GM10847 (cell line): ENCODE data around the gene GRB10.

Experiments used
- POLR2A ChIP-seq: IDR thresholded peaks from 2 replicates; pipeline ENCODE4 v1.6.1; 2011; ENCODE audit not compliant: insufficient read length; ENCODE audit errors: extremely low read depth

GRB10 gene

DNA sequence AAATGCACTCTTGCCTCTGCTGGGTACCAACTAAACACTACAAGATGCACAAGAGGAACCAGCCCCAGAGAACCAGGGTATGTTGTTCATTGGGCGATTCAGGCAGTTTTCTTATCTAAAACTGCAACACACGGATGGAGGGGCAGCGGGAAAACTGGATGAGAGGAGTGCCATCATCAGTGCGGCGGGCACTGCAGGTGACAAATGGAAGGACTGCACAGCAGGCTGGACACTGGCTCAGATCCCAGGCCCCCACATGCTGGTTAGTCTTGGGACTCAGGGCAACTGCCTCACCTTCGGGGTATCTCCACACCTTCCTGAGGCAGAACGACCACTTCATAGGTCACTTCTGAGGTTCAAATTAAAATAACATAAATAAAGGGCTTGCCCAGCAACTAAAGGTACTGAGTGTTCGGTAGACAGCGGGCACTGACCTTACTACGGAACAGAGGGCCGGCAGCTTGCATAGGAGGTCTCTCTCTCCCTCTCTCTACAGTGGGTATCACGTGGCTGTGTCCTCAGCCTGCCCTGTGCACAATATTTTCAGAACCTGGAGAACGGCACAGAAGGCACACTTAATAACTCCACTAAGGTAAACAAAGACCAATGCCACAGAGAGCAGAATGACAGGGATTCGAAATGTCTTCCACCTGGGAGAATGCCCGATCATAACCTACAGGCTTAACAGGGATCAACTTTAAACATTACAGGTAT lies 72.1 kb downstream of the GRB10 start:
- TF ChIP-seq POLR2A = no peak

DNA sequence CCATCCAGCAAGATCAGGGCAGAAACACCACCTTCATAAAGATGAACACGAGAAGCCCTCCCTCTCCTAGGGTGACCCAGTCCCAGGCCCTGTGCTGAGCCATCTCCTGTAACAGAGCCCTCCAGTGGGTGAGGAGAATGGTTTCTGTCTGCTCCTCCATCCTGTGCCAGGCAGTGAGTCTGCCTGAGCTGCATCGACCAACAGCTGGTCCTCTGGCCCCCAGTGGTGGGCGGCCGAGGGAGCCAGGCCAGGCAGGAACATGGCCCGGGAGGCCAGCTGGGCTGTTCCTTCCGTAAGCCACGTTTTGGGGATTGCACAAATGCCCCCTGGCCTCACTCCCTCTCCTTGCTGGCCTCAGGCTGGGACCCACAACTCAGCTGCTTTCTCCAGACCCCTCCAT lies 73.5 kb downstream of the GRB10 start:
- TF ChIP-seq POLR2A = no peak

DNA sequence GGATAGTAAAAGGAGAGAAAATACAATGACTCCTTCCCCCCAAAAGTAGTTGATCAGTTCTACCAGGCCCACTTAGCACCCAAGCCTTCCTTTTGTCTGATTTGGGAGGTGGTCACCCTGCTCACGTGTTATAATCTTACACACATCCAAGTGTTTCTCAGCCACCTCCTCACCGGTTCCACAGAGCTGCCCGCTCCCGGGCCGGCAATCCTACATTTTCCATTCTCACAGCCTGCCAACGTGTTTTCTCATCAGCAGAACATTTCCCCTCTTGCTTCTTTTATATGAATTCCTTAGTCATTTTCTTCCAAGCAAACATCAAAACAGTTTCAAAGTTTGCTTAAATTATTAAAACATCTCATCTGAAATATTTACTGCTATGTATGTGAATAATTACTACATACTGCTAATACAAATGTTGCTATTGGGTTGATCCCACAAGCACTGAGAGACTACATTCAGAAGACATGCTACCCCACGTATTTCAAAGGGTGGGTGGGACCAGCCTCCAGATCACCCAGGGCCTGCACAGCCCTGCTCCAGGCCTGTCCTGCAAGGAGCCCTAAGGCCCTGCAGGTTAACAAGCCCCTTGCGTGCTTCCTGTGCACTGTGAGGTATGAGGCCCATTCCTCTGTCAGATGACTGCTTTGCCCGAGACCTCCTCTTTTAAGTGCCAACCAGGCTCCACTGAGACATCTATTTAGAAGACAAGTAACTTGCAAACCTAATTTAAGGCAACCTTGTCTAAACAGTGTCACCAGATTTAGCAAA lies 75.3 kb downstream of the GRB10 start:
- TF ChIP-seq POLR2A = no peak

DNA sequence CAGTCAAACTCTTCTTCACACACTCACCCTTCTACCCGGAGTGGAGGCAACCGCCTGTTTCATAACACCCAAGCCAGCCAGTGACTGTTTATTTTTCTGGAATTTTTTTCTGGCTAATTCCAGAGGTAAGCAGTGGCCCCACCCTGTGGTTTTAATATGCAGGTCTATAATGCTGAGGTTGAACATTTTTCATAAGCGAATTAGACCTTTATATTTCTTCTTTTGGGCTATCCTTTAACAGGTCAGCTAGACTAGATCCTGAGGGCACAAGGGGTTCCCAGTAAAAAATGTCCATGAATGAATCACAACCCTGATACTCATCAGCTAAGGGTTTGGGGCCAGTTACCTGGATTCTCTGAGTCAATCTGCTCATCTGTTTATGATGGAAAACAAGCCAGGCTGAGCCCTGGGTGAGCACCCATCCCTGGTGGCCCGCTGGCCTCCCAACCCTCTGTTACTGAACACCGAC lies 76.2 kb downstream of the GRB10 start:
- no peak for TF ChIP-seq POLR2A

DNA sequence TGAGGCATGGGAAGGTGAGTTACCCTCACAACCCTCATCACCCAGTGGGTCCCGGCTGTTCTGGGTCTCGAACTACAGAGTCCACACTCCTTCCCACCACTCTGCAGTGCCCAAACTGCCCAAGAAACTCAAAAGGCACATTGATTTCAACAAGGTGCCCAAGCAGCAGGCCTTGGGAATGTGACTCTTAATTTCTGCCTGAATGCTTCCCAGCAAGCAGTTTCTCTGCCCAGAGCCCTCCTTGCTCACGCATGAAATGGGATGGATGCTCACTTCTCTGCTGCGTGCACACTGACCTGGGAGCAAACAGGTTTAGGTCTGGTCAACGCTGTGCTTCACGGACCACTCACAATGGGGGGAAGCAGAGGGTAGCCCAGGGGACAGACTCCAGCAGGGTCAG lies 77.9 kb downstream of the GRB10 start:
- TF ChIP-seq POLR2A = no peak

DNA sequence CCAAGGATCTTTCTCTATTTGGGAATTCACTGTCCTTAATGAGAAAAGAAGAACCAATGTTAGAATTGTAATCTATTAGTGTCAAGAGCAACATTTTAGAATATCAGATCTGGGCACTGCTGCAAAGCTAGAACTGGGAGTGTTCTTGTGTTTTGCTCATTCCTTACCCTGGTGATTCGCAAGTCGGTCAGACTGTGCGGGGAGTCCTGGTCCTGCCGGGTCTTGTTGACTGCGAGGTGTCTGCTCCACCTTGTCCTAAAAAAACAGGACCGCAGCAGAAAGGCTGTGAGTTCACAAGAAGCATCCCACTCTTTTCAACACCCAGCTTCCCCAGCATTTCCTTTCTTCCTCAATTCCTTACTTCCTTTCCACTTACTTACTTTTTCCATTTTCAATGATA lies 79.0 kb downstream of the GRB10 start:
- no peak for TF ChIP-seq POLR2A

DNA sequence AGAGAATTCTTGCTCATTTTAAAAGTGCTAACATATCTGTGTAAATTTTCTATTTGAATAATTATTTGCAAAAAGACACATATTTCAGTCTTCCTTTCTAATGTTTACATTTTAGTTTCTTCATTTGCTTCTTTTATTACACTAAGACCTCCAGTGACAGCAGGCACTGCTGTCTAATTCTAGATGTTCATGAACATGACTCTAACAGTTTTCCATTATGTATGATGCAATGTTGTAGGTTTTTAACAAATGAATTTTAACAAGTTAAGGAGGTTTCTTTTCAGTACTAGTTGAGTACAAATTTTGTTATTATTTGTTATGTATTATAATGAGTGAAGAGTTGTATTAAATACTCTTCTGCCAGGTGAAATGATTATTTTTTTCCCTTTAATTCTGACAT lies 83.6 kb downstream of the GRB10 start:
- TF ChIP-seq POLR2A = no peak

DNA sequence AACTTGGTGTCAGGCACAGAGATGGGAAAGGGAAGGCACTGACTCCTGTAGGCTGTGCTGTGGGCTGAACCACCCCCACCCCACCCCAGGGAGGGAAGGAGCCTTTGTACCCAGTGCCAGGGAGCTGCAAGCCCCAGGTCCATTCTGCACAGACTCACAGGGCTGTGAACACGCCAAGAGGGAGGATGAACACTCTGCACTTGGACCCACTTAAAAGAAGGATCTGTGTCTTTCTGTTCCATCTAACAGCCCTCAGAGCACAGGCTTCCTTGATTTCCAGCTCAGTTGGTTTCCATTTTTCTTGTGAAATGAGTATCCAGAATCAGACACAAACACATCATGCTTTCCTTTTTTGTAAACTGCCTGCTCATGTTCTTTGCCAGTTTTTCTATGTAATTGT lies 84.9 kb downstream of the GRB10 start:
- no peak for TF ChIP-seq POLR2A

DNA sequence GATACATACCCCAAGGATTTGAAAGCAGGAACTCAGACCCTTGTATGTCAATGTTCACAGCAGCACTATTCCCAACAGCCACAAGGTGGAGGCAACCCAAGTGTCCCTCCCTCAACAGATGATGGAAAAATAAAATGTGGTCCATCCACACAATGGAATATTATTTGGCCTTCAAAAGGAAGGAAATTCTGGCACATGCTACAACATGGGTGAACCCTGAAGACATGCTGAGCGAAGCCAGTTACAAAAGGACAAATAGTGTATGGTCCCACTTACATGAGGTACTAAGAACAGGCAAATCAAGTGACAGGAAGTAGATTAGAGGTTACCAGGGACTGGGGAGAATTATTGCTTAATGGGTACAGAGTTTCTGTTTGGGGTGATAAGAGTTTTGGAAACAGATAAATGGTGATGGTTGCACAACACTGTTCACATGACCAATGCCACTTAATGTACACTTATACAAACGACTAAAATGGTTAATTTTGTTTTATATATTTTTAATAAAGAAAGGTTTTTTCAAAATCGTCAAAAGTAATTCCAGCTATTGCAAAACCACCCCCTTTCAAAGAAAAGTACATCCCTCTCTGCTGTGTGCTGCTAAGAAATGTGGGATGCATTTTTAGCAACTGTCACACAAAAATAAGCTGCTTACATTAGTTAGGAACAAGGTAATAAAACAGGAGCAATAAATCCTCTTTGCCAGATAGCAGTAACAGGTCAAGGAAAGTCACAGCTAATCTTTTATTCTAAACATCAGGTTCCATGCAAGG lies 85.7 kb downstream of the GRB10 start:
- TF ChIP-seq POLR2A = no peak

DNA sequence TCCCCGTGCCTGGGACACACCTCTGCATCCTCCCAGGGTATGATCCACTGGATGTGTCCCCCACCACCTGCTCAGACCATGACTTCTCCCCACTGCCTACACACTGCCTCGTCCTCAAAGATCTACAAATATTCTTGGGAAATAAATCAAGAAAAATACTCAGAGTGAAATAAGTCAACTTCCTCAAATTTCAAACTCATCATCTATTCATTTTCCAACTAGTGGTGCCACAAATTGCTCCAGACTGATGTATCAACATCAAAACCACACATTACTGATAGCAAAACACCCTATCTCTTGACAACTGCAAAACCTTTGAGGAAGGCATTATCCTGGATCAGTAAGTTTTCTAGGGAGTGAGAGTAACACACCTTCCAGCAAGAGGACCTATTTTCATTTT lies 87.7 kb downstream of the GRB10 start:
- TF ChIP-seq POLR2A = no peak

DNA sequence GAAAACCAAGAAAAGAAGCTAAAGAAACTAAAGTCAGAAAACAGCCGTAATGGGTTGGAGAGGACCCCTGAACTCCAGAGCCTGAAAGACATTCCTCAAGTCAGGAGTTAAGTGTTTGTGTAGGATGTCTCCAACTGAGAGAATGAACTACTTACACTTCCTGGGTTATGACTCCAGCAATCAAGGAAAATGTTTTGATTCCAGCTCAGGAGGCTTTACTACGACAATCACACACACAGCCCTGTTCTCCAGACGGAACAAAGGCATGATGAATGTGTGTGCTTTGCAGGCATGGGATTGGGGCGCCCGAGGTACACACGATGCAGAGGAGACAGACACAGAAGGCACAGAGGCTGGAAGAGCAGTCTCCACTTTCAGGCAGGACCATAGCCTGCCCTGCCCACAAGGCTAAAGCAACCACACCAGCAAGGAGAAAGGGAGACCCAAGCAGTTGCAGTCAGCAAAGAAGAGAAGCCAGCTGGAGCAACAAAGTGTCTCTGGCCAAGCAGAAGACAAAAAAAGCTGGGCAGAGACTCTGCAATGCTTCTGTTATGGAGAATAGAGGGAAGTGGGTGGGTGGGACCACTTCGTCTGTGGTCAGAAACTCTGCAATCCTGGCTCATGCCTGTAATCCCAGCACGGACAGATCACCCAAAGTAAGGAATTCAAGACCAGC lies 89.1 kb downstream of the GRB10 start:
- no peak for TF ChIP-seq POLR2A

DNA sequence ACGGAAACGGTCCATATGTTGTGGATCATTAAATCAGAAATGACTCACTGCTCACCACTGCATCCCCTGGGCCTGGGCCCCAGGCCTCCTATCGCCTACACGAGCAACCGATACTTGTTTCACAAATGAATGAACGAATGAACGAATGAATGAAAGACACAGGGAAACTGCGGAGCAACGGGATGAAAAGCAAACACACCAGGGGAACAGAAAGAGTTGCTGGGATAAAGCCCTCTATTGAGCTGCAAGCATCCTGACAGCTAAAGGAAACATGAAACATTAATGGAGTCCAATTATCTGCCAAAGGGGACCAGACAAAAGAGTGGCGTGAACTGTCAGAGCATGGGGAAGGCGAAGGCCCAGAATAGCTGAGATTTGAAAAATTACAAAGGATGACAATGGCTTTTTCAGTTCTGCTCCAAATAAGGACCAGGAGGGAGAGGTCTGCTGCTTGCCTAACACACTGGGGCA lies 92.1 kb downstream of the GRB10 start:
- TF ChIP-seq POLR2A = no peak

DNA sequence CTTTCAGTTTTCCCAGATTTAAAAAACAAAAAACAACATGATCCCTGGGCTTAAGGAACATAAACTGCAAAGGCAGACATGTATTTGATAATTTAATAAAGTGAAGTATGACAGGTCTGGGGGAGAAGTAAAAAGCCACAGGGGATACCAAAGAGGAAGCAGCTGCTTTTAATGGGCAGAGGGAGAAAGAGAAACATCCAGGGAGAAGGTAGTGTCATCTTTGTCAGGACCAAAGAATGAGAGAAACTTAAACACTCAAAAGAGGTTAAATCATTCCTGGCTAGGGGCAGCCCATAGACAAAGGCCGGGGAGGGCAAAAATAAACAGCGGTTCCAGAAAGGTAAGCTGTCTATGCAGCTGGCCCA lies 94.5 kb downstream of the GRB10 start:
- no peak for TF ChIP-seq POLR2A

DNA sequence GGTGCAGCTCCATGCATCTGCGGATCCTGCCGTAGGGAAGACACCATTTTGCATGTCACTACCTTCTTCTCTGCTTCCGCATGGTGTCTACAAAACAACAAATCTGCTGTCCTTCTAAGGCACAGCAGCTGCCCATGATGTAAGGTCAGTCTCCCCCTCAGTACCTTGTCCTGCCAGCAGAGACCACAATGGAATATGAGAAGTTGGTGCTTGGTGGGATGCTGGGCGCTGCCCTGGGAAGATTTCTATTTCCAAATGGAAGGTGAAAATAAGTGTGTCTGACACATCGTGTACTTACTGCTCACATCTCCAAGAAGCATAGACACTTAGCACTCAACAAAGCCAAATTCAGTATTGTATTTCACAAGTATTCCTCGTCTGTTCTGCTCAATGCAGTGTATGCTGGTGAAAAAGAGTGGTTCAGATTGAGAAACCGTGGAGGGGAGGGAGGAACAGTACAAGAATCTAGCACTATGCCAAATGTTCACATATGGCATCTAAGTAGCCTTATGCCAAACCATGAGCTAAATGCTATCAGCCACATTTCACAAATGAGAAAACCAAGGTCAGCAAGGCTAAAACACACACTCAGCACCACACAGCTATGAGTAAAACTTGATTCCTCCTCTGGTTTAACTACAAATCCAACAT lies 95.0 kb downstream of the GRB10 start:
- no peak for TF ChIP-seq POLR2A

DNA sequence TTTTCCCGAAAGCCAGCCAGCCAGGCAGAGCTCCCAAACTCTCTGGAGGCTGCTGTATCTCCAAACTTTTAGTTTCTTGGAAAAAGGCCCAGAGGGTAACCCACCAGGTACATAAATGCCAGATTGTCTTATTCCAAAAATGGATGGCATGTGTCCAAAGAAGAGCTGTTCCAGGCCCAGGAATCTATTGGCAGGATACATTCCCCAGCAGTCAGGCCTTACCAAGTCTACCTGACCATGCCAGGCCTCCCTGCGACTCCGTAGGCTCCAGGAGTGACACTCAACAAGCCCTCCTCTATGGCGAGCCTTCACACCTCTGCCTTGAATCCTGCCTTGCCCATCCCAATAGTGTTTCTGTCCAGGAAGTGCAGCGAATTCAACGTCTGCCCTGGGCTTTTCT lies 95.6 kb downstream of the GRB10 start:
- no peak for TF ChIP-seq POLR2A
